Measurements from ENCODE around the gene KIF3B. TPM values are rescaled to one million over a fixed set of nuclear protein-coding genes. Genes with fewer than 3 reads are reported as not detected.
"Not testable (repeated sequence)": the region's sequence is repeated elsewhere in the genome, so short reads cannot be mapped to it uniquely, and the experiment has no call there.

Gene KIF3B
- total RNA-seq, 1 donor from 2014 or later = 16.0 TPM

- no peak for DNase-seq (ENCODE audit: low read depth)
Measured at GRCh38 chr20:32382102-32382950, 104.9 kb downstream of the KIF3B start.

- not testable (repeated sequence) for DNase-seq (ENCODE audit: low read depth)
Measured at GRCh38 chr20:32383441-32383840, 106.0 kb downstream of the KIF3B start.

MicroRNA genes within 50 kb of the gene (microRNA counts, 767-probe panel; counts per million panel counts)
- microRNA hsa-miR-1825 = not detected

Other genes with a start within 250 kb of the KIF3B start
- not detected in 2 replicates for gene HCK, start 225.4 kb upstream of the KIF3B start, total RNA-seq
- gene TM9SF4, start 167.9 kb upstream of the KIF3B start, total RNA-seq = 41.4 and 46.4 TPM in 2 replicates
- 3.2 and 3.5 TPM in 2 replicates for gene PLAGL2, start 69.9 kb upstream of the KIF3B start, total RNA-seq
- gene POFUT1, start 69.8 kb upstream of the KIF3B start, total RNA-seq = 36.7 and 44.7 TPM in 2 replicates
- gene ASXL1, start 80.7 kb downstream of the KIF3B start, total RNA-seq = 27.0 and 29.9 TPM in 2 replicates